IMR-90 (cell line): ENCODE results near the gene KRT78. TPM values are rescaled to one million over a fixed set of nuclear protein-coding genes. Genes with fewer than 3 reads are reported as not detected.

Experiments
- ATAC-seq: fragments of 200-7000 bp; cut with Tn5 transposase; 2 replicates; pipeline ENCODE4 v1.9.1; 2020; ENCODE audit warnings: low read depth, mild to moderate bottlenecking, moderate library complexity
- BruUV-seq: library from RNA; stranded (reverse); fragments of 400-500 nt; replicated peaks from 2 replicates; lab custom pipeline; 2021; lab: Mats Ljungman, UMichigan
- CTCF ChIA-PET: fragments of 300-600 bp; formaldehyde crosslinking; extraction: SDS; loops from one replicate; lab custom pipeline; 2021; ENCODE audit warnings: antibody characterized with exemption; lab: Yijun Ruan, JAX
- POLR2A ChIA-PET: fragments of 300-600 bp; sonication (Branson Sonifier 250); formaldehyde crosslinking; loops from one replicate; lab custom pipeline; 2022; ENCODE audit warnings: antibody characterized with exemption; ENCODE audit not compliant: unreplicated experiment; lab: Charles Lee
- DNase-seq: peaks from one replicate; pipeline ENCODE4 v3.0.0; 2013
- H2AFZ ChIP-seq: replicated peaks from 2 replicates; pipeline ENCODE3; 2013; ENCODE audit warnings: low read length, mild to moderate bottlenecking; ENCODE audit not compliant: poor library complexity
- H2AK5ac ChIP-seq: 2 replicates; pipeline ENCODE4 v1.6.1; 2013; ENCODE audit warnings: low read depth, low read length, inconsistent platforms
- H2AK9ac ChIP-seq: replicated peaks from 2 replicates; pipeline ENCODE3; 2013; ENCODE audit warnings: mild to moderate bottlenecking, low read depth, low read length, moderate library complexity; ENCODE audit not compliant: poor library complexity
- H2BK120ac ChIP-seq: 2 replicates; pipeline ENCODE4 v1.6.1; 2013; ENCODE audit warnings: low read depth, low read length, inconsistent platforms
- H2BK15ac ChIP-seq: 3 replicates; pipeline ENCODE4 v1.6.1; 2013; ENCODE audit warnings: low read depth, low read length, inconsistent platforms
- H2BK20ac ChIP-seq: 2 replicates; pipeline ENCODE4 v1.6.1; 2013; ENCODE audit warnings: low read depth, mild to moderate bottlenecking, inconsistent platforms, low read length, moderate library complexity
- H2BK5ac ChIP-seq: 2 replicates; pipeline ENCODE4 v1.6.1; 2013; ENCODE audit warnings: mild to moderate bottlenecking, low read depth, low read length, inconsistent platforms; ENCODE audit not compliant: poor library complexity, severe bottlenecking
- H3K14ac ChIP-seq: replicated peaks from 2 replicates; pipeline ENCODE4 v1.6.1; 2013; ENCODE audit warnings: low read depth, low read length, inconsistent platforms
- H3K18ac ChIP-seq: 2 replicates; pipeline ENCODE4 v1.6.1; 2013; ENCODE audit warnings: low read depth, low read length, control low read depth
- H3K23ac ChIP-seq: 2 replicates; pipeline ENCODE4 v1.6.1; 2013; ENCODE audit warnings: low read depth, low read length, inconsistent platforms
- H3K27ac ChIP-seq: 2 replicates; pipeline ENCODE4 v1.5.1; 2013; ENCODE audit warnings: mild to moderate bottlenecking, control low read depth, low read length; ENCODE audit not compliant: insufficient read depth
- H3K27me3 ChIP-seq: 2 replicates; pipeline ENCODE4 v1.6.1; 2013; ENCODE audit warnings: low read length; ENCODE audit not compliant: control insufficient read depth, insufficient read depth
- H3K36me3 ChIP-seq: 2 replicates; pipeline ENCODE4 v1.6.1; 2013; ENCODE audit warnings: low read length, mixed read lengths; ENCODE audit not compliant: control insufficient read depth, insufficient read depth
- H3K4ac ChIP-seq: 2 replicates; pipeline ENCODE4 v1.6.1; 2013; ENCODE audit warnings: low read depth, low read length, inconsistent platforms
- H3K4me1 ChIP-seq: 2 replicates; pipeline ENCODE4 v1.6.1; 2013; ENCODE audit warnings: low read length, mixed read lengths; ENCODE audit not compliant: control insufficient read depth, insufficient read depth
- H3K4me2 ChIP-seq: 2 replicates; pipeline ENCODE4 v1.6.1; 2013; ENCODE audit warnings: low read depth, mild to moderate bottlenecking, control low read depth, low read length, moderate library complexity
- H3K4me3 ChIP-seq: 2 replicates; pipeline ENCODE4 v1.5.1; 2013; ENCODE audit warnings: low read depth, mild to moderate bottlenecking, control low read depth, low read length, moderate library complexity; ENCODE audit not compliant: insufficient read depth
- H3K56ac ChIP-seq: 2 replicates; pipeline ENCODE4 v1.6.1; 2013; ENCODE audit warnings: low read length, inconsistent platforms; ENCODE audit not compliant: insufficient read depth; ENCODE audit errors: extremely low read depth
- H3K79me1 ChIP-seq, 2 experiments: 2 replicates each; pipeline ENCODE4 v1.6.1; 2013; ENCODE audit warnings: low read length in 2 of 2, inconsistent platforms in 1 of 2, low read depth in 1 of 2
- H3K9ac ChIP-seq: 2 replicates; pipeline ENCODE4 v1.6.1; 2013; ENCODE audit warnings: low read depth, low read length, control low read depth
- H3K9me1 ChIP-seq: 2 replicates; pipeline ENCODE4 v1.6.1; 2013; ENCODE audit warnings: low read length, inconsistent platforms; ENCODE audit not compliant: insufficient read depth
- H3K9me3 ChIP-seq: 2 replicates; pipeline ENCODE4 v1.6.1; 2013; ENCODE audit warnings: low read length; ENCODE audit not compliant: control insufficient read depth, insufficient read depth
- H4K20me1 ChIP-seq: 2 replicates; pipeline ENCODE4 v1.6.1; 2013; ENCODE audit warnings: low read length, inconsistent platforms; ENCODE audit not compliant: insufficient read depth
- H4K5ac ChIP-seq: 2 replicates; pipeline ENCODE4 v1.6.1; 2013; ENCODE audit warnings: mild to moderate bottlenecking, low read depth, low read length, control low read depth
- H4K8ac ChIP-seq, 2 experiments: 2 replicates each; pipeline ENCODE4 v1.6.1; 2013; ENCODE audit warnings: low read depth in 2 of 2, low read length in 2 of 2, control low read depth in 1 of 2, inconsistent platforms in 1 of 2
- H4K91ac ChIP-seq: 2 replicates; pipeline ENCODE4 v1.6.1; 2013; ENCODE audit warnings: low read depth, low read length, inconsistent platforms; ENCODE audit not compliant: insufficient read depth
- BHLHE40 ChIP-seq: fragments of 150-350 bp; IDR thresholded peaks from 2 replicates; pipeline ENCODE4 v1.6.1; 2016; ENCODE audit warnings: mild to moderate bottlenecking, low read depth, low read length
- MAFK ChIP-seq: IDR thresholded peaks from 2 replicates; pipeline ENCODE4 v1.6.1; 2012; ENCODE audit warnings: low read depth, low read length, improper control_type of control experiment
- MAZ ChIP-seq: IDR thresholded peaks from 2 replicates; pipeline ENCODE4 v1.6.1; 2012; ENCODE audit warnings: low read depth, mild to moderate bottlenecking, low read length, improper control_type of control experiment, moderate library complexity, borderline replicate concordance
- MXI1 ChIP-seq: IDR thresholded peaks from 2 replicates; pipeline ENCODE4 v1.6.1; 2012; ENCODE audit warnings: low read depth, mild to moderate bottlenecking, low read length, moderate library complexity, borderline replicate concordance
- NFE2L2 ChIP-seq: fragments of 150-350 bp; IDR thresholded peaks from 2 replicates; pipeline ENCODE4 v1.6.1; 2016; ENCODE audit warnings: low read depth, mild to moderate bottlenecking, low read length
- POLR2A ChIP-seq: IDR thresholded peaks from 2 replicates; pipeline ENCODE4 v1.6.1; 2012; ENCODE audit warnings: mild to moderate bottlenecking, low read depth, low read length
- RAD21 ChIP-seq: IDR thresholded peaks from 2 replicates; pipeline ENCODE4 v1.6.1; 2012; ENCODE audit warnings: low read length, improper control_type of control experiment
- RCOR1 ChIP-seq: IDR thresholded peaks from 2 replicates; pipeline ENCODE4 v1.6.1; 2012; ENCODE audit warnings: mild to moderate bottlenecking, low read length, improper control_type of control experiment; ENCODE audit not compliant: insufficient replicate concordance
- RFX5 ChIP-seq: IDR thresholded peaks from 2 replicates; pipeline ENCODE4 v1.8.0; 2012; ENCODE audit warnings: low read depth, mild to moderate bottlenecking, low read length, moderate library complexity
- SMC3 ChIP-seq: fragments of 150-350 bp; IDR thresholded peaks from 2 replicates; pipeline ENCODE4 v1.6.1; 2016; ENCODE audit warnings: low read depth, mild to moderate bottlenecking, antibody characterized with exemption, low read length, moderate library complexity
- WGBS, 2 experiments: methylation state at CpG; one replicate each; pipeline versions ENCODE4 v1.1.5 to v1.1.7; 2013; ENCODE audit warnings: missing lambda C conversion rate in 2 of 2; ENCODE audit not compliant: insufficient read length in 1 of 2; ENCODE audit errors: extremely low coverage in 2 of 2; 5-methylcytosine and 5-hydroxymethylcytosine counted together
- dilution Hi-C: fragments of 300-500 bp; cut with HindIII; formaldehyde crosslinking; loops from one replicate; pipeline ENCODE4 v1.14.3; 2018; ENCODE audit warnings: low sequenced_read_pairs; ENCODE audit not compliant: unreplicated experiment
- in situ Hi-C: fragments of 300-500 bp; cut with MboI; formaldehyde crosslinking; loops from 3 replicates; pipeline ENCODE4 v1.14.3; 2019; ENCODE audit warnings: low sequenced_read_pairs, inconsistent platforms, mixed read lengths
- intact Hi-C: fragments of 100-400 bp; cut with micrococcal nuclease; formaldehyde crosslinking; loops from 2 replicates; pipeline ENCODE4 v1.10.0; 2022
- polyA plus RNA-seq, 3 experiments: library from polyadenylated mRNA; depleted of rRNA; stranded (reverse); fragments of >200 nt; gene quantifications; 2 replicates each; pipeline ENCODE4 v1.2.3, GENCODE V29; 2012; ENCODE audit warnings: low replicate concordance in 1 of 3
- total RNA-seq: library from RNA; depleted of rRNA; stranded (reverse); fragments of >200 nt; gene quantifications from 2 replicates; pipeline ENCODE4 v1.2.3, GENCODE V29; 2012
- TF ChIP-seq, protein P1 (sequence below): fragments of 150-350 bp; IDR thresholded peaks from 2 replicates; pipeline ENCODE4 v1.6.1; 2016; ENCODE audit warnings: low read depth, mild to moderate bottlenecking, low read length, moderate library complexity, borderline replicate concordance
- TF ChIP-seq, protein P2 (sequence below): conservative IDR thresholded peaks from 2 replicates; pipeline ENCODE4 v1.5.1; 2012; ENCODE audit warnings: mild to moderate bottlenecking, low read depth, low read length, improper control_type of control experiment

The KRT78 gene
- total and polyA plus RNA-seq, 2 of the 4 experiments (the other 2 are of a cell fraction): not detected

DNA sequence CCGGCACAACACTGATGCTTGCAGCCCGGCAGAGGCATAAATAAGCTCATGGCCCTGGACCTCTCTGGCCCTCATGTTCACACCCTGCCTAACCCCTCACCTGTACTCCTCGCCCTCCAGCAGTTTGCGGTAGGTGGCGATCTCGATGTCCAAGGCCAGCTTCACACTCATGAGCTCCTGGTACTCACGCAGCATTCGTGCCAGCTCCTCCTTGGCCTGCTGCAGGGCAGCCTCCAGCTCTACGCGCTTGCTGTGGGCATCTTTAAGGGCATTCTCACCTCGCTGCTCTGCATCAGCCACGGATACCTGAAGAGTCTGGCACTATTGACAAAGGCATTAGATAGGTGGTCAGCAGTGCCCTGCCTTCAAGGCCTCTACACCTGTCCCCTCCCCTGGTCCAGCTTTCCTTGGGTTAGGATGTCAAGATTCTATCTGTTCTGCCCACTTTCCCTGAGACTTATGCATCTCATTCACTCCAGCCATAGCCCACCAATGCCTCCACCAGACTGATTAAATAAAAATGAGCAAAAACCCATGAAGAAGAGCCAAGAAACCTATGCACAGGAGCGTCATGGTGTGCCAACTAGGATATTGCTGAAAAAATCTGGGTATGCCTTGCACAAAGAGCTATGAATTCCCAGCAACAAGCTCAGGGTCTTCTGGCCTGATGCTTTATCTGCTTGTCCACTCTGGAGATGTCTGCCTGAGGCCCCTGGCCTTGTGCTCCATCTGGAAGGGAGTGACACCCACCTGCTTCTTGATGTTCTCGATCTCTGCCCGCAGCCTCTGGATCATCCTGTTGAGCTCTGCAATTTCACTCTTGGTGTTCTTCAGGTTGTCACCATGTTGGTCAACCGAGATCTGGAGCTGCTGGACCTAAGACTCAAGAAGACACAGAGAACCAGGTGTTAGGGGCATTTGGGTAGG, 41.0 kb downstream of the KRT78 start:
- no peak for ATAC-seq
- dilution Hi-C loops (no loop called here), in situ Hi-C loops (no loop called here), intact Hi-C loops (no loop called here)
- ChIA-PET CTCF (interaction anchor here (0.8 kb wide), 1 partner anchor 528 kb away, joined by 3 read pairs; no protein-coding TSS in a partner anchor), POLR2A (no interaction called here)
- Histone ChIP-seq H3K9me3 (no peaks in the 10 kb centered on the region), H3K4ac (no peak overlapping the region), H3K4me1 (no peaks in the 10 kb centered on the region), H2AK5ac (no peak overlapping the region), H2BK20ac (no peak overlapping the region), H3K14ac (no peak overlapping the region), H4K5ac (no peak overlapping the region), H3K4me3 (no peak overlapping the region), H3K9me1 (no peaks in the 10 kb centered on the region), H2AFZ (no peak overlapping the region), H3K27ac (no peak overlapping the region), H3K18ac (no peak overlapping the region), H3K23ac (no peak overlapping the region), H3K79me1 (no peaks in the 10 kb centered on the region), H3K9ac (no peak overlapping the region), H4K91ac (no peak overlapping the region), H4K8ac (no peak overlapping the region), H2BK5ac (no peak overlapping the region), H2AK9ac (no peak overlapping the region), H4K20me1 (no peaks in the 10 kb centered on the region), H3K36me3 (no peaks in the 10 kb centered on the region), H3K4me2 (no peak overlapping the region), H2BK15ac (no peak overlapping the region), H3K27me3 (peaks cover 44% of the 10 kb centered on the region), H2BK120ac (no peak overlapping the region), H3K56ac (no peak overlapping the region)
- DNase-seq: no peak
- BruUV-seq: no TSS peak
- TF ChIP-seq, protein P1, sequence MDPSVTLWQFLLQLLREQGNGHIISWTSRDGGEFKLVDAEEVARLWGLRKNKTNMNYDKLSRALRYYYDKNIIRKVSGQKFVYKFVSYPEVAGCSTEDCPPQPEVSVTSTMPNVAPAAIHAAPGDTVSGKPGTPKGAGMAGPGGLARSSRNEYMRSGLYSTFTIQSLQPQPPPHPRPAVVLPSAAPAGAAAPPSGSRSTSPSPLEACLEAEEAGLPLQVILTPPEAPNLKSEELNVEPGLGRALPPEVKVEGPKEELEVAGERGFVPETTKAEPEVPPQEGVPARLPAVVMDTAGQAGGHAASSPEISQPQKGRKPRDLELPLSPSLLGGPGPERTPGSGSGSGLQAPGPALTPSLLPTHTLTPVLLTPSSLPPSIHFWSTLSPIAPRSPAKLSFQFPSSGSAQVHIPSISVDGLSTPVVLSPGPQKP: no peak
- TF ChIP-seq SMC3 (no peak), MAFK (no peak), RCOR1 (no peak), BHLHE40 (no peak), NFE2L2 (no peak), RFX5 (no peak), MXI1 (no peak), POLR2A (no peak), RAD21 (no peak), MAZ (no peak)
- TF ChIP-seq, protein P2, sequence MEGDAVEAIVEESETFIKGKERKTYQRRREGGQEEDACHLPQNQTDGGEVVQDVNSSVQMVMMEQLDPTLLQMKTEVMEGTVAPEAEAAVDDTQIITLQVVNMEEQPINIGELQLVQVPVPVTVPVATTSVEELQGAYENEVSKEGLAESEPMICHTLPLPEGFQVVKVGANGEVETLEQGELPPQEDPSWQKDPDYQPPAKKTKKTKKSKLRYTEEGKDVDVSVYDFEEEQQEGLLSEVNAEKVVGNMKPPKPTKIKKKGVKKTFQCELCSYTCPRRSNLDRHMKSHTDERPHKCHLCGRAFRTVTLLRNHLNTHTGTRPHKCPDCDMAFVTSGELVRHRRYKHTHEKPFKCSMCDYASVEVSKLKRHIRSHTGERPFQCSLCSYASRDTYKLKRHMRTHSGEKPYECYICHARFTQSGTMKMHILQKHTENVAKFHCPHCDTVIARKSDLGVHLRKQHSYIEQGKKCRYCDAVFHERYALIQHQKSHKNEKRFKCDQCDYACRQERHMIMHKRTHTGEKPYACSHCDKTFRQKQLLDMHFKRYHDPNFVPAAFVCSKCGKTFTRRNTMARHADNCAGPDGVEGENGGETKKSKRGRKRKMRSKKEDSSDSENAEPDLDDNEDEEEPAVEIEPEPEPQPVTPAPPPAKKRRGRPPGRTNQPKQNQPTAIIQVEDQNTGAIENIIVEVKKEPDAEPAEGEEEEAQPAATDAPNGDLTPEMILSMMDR: no peak
- 77% methylated on average over 8 of the region's 16 CpGs; no CpG with 5 or more reads in 1 of the 2 experiments for WGBS, 2 experiments
